ENCODE measurements around the gene CRHBP.
"Not testable (repeated sequence)": the region's sequence is repeated elsewhere in the genome, so short reads cannot be mapped to it uniquely, and the experiment has no call there.

CRHBP gene

GRCh38 chr5:76943006-76943405 lies 9.8 kb upstream of the CRHBP start:
- H3K4me3 ChIP-seq (ENCODE audit: control insufficient read depth, low read depth, low read length) = no peak overlapping the region
- no peak for DNase-seq (ENCODE audit: low read depth)
- TF ChIP-seq CTCF (conservative IDR thresholded peaks at IDR 0.05; ENCODE audit: control insufficient read depth, insufficient read depth, low read depth, low read length) = no peak

GRCh38 chr5:76944638-76945037 lies 8.2 kb upstream of the CRHBP start:
- no peak for TF ChIP-seq CTCF (conservative IDR thresholded peaks at IDR 0.05; ENCODE audit: control insufficient read depth, insufficient read depth, low read depth, low read length)
- H3K4me3 ChIP-seq (ENCODE audit: control insufficient read depth, low read depth, low read length) = no peak overlapping the region
- no peak for DNase-seq (ENCODE audit: low read depth)

GRCh38 chr5:76945238-76945637 lies 7.6 kb upstream of the CRHBP start:
- H3K4me3 ChIP-seq (ENCODE audit: control insufficient read depth, low read depth, low read length); DNase-seq (ENCODE audit: low read depth): not testable (repeated sequence)

- DNase-seq (ENCODE audit: low read depth) = no peak
- TF ChIP-seq CTCF (conservative IDR thresholded peaks at IDR 0.05; ENCODE audit: control insufficient read depth, insufficient read depth, low read depth, low read length) = no peak
- no peak overlapping the region for H3K4me3 ChIP-seq (ENCODE audit: control insufficient read depth, low read depth, low read length)
These were observed 6.8 kb upstream of the CRHBP start for GRCh38 chr5:76946090-76946489.

GRCh38 chr5:76947082-76947503 lies 5.8 kb upstream of the CRHBP start:
- H3K4me3 ChIP-seq (ENCODE audit: control insufficient read depth, low read depth, low read length) = no peak overlapping the region
- no peak for TF ChIP-seq CTCF (conservative IDR thresholded peaks at IDR 0.05; ENCODE audit: control insufficient read depth, insufficient read depth, low read depth, low read length)
- DNase-seq (ENCODE audit: low read depth) = no peak

GRCh38 chr5:76953551-76954382 lies 922 bp downstream of the CRHBP start:
- no peak for DNase-seq (ENCODE audit: low read depth)
- TF ChIP-seq CTCF (conservative IDR thresholded peaks at IDR 0.05; ENCODE audit: control insufficient read depth, insufficient read depth, low read depth, low read length) = no peak
- no peak overlapping the region for H3K4me3 ChIP-seq (ENCODE audit: control insufficient read depth, low read depth, low read length)

- H3K4me3 ChIP-seq (ENCODE audit: control insufficient read depth, low read depth, low read length) = no peak overlapping the region
- no peak for TF ChIP-seq CTCF (conservative IDR thresholded peaks at IDR 0.05; ENCODE audit: control insufficient read depth, insufficient read depth, low read depth, low read length)
- no peak for DNase-seq (ENCODE audit: low read depth)
These were observed 1.5 kb downstream of the CRHBP start for GRCh38 chr5:76954383-76954763.
